Panc1 (cell line): ENCODE data around the gene ZSCAN10. TPM values are rescaled to one million over a fixed set of nuclear protein-coding genes. Genes with fewer than 3 reads are reported as not detected.

Experiments used
- ATAC-seq: fragments of 200-7000 bp; cut with Tn5 transposase; 2 replicates; pipeline ENCODE4 v1.9.1; 2020; ENCODE audit warnings: mild to moderate bottlenecking, moderate library complexity
- BruUV-seq: library from RNA; stranded (reverse); fragments of 400-500 nt; replicated peaks from 2 replicates; lab custom pipeline; 2021; lab: Mats Ljungman, UMichigan
- CTCF ChIA-PET: fragments of 300-600 bp; sonication (Branson Sonifier 250); formaldehyde crosslinking; loops from one replicate; lab custom pipeline; 2022; ENCODE audit warnings: antibody characterized with exemption; lab: Charles Lee
- POLR2A ChIA-PET: fragments of 300-600 bp; sonication (Branson Sonifier 250); formaldehyde crosslinking; loops from one replicate; lab custom pipeline; 2022; ENCODE audit warnings: antibody characterized with exemption; lab: Charles Lee
- DNase-seq: peaks from one replicate; pipeline ENCODE4 v3.0.0-alpha.2; 2010; ENCODE audit warnings: low read depth, low spot score
- H3K27ac ChIP-seq: 2 replicates; pipeline ENCODE4 v1.5.1; 2011; ENCODE audit warnings: mild to moderate bottlenecking, low read length, inconsistent platforms
- H3K27me3 ChIP-seq: fragments of 200-500 bp; sonication (Bioruptor generic); 2 replicates; pipeline ENCODE4 v1.6.0; 2014; ENCODE audit warnings: low read length, inconsistent platforms; ENCODE audit not compliant: control insufficient read depth, insufficient read depth
- H3K36me3 ChIP-seq: fragments of 200-500 bp; sonication (Bioruptor generic); 2 replicates; pipeline ENCODE4 v1.5.1; 2014; ENCODE audit warnings: inconsistent platforms, mild to moderate bottlenecking, low read length, moderate library complexity; ENCODE audit not compliant: control insufficient read depth, insufficient read depth
- H3K4me1 ChIP-seq: 2 replicates; pipeline ENCODE4 v1.5.1; 2011; ENCODE audit warnings: inconsistent platforms, mild to moderate bottlenecking, low read length, moderate library complexity; ENCODE audit not compliant: control insufficient read depth, insufficient read depth
- H3K4me3 ChIP-seq, 2 experiments: 2 replicates each; pipeline ENCODE4 v1.5.1; 2011 to 2012; ENCODE audit warnings: low read depth in 2 of 2, low read length in 2 of 2, mild to moderate bottlenecking in 2 of 2, inconsistent platforms in 1 of 2, moderate library complexity in 1 of 2
- H3K9me3 ChIP-seq: fragments of 200-500 bp; sonication (Bioruptor generic); 2 replicates; pipeline ENCODE4 v1.5.1; 2014; ENCODE audit warnings: low read depth, mild to moderate bottlenecking, inconsistent platforms, low read length, moderate library complexity; ENCODE audit not compliant: control insufficient read depth, insufficient read depth
- CTCF ChIP-seq: fragments of 450-650 bp; IDR thresholded peaks from 2 replicates; pipeline ENCODE4 v1.5.1; 2017; ENCODE audit warnings: mild to moderate bottlenecking
- POLR2AphosphoS5 ChIP-seq: IDR thresholded peaks from 2 replicates; pipeline ENCODE4 v1.6.1; 2012; ENCODE audit warnings: mild to moderate bottlenecking, low read depth, low read length, moderate library complexity
- REST ChIP-seq, 2 experiments: IDR thresholded peaks; 2 replicates each; pipeline ENCODE4 v1.6.1; 2011 to 2012; ENCODE audit warnings: low read depth in 2 of 2, control low read depth in 1 of 2, low read length in 1 of 2, mild to moderate bottlenecking in 1 of 2, moderate library complexity in 1 of 2; ENCODE audit not compliant: insufficient read depth in 1 of 2
- SIN3A ChIP-seq: IDR thresholded peaks from 2 replicates; pipeline ENCODE4 v1.6.1; 2012; ENCODE audit warnings: low read depth, mild to moderate bottlenecking, low read length, moderate library complexity, borderline replicate concordance; ENCODE audit not compliant: insufficient read depth
- TCF7L2 ChIP-seq: IDR thresholded peaks from 2 replicates; pipeline ENCODE4 v1.6.1; 2011; ENCODE audit warnings: mild to moderate bottlenecking, low read depth, low read length, inconsistent platforms
- in situ Hi-C: cut with HindIII; loops from 2 replicates; pipeline ENCODE4 v1.10.0; 2016; ENCODE audit warnings: low sequenced_read_pairs, low pct_unique_long_range_greater_than_20kb
- intact Hi-C: fragments of 100-400 bp; cut with micrococcal nuclease; formaldehyde crosslinking; loops from one replicate; pipeline ENCODE4 v1.10.0; 2022; ENCODE audit not compliant: unreplicated experiment
- total RNA-seq: library from RNA; stranded (reverse); gene quantifications from one replicate; pipeline ENCODE4 v1.2.1, GENCODE V29; 2021; ENCODE audit not compliant: unreplicated experiment

ZSCAN10 gene
- total RNA-seq, 1 experiment from 2014 or later = 0.21 TPM

- intact Hi-C loops = loop anchor here (10.0 kb wide), 1 partner anchor 73 kb away; no protein-coding TSS in a partner anchor
- POLR2A ChIA-PET = no interaction called here
- no peak for ATAC-seq
These were observed 47.6 kb downstream of the ZSCAN10 start for GRCh38 chr16:3051494-3051893.

GRCh38 chr16:3051009-3051408 is 48.1 kb downstream of the ZSCAN10 start:
- in situ Hi-C loops (no loop called here), intact Hi-C loops (loop anchor here (10.0 kb wide), 1 partner anchor 74 kb away; no protein-coding TSS in a partner anchor)
- Histone ChIP-seq H3K4me1 (no peaks in the 10 kb centered on the region), H3K27me3 (no peaks in the 10 kb centered on the region), H3K9me3 (no peaks in the 10 kb centered on the region), H3K4me3 (no peak overlapping the region), H3K27ac (no peak overlapping the region), H3K36me3 (no peaks in the 10 kb centered on the region)
- POLR2A ChIA-PET = no interaction called here
- no peak for TF ChIP-seq SIN3A
- no peak for TF ChIP-seq CTCF
- TF ChIP-seq TCF7L2 = no peak
- TF ChIP-seq REST (IDR thresholded peaks at IDR 0.05; ENCODE audit: insufficient read depth in 1 of 2, low read depth in 2 of 2, low read length in 1 of 2) = no peak
- TF ChIP-seq POLR2AphosphoS5 = no peak
- no peak for DNase-seq
- no TSS peak for BruUV-seq
- no peak for ATAC-seq
- CTCF ChIA-PET = no interaction called here

More at GRCh38 chr16:3051494-3051893, 47.6 kb downstream of the ZSCAN10 start:
- TF ChIP-seq POLR2AphosphoS5 (no peak), TCF7L2 (no peak), CTCF (no peak), SIN3A (no peak), REST (IDR thresholded peaks at IDR 0.05; ENCODE audit: insufficient read depth in 1 of 2, low read depth in 2 of 2, low read length in 1 of 2) (no peak)
- no TSS peak for BruUV-seq
- CTCF ChIA-PET = no interaction called here
- Histone ChIP-seq H3K27me3 (no peaks in the 10 kb centered on the region), H3K9me3 (no peaks in the 10 kb centered on the region), H3K36me3 (no peaks in the 10 kb centered on the region), H3K4me1 (no peaks in the 10 kb centered on the region), H3K4me3 (no peak overlapping the region), H3K27ac (no peak overlapping the region)
- no peak for DNase-seq
- in situ Hi-C loops = no loop called here
